ENCODE measurements around the gene CHRM2. TPM values are rescaled to one million over a fixed set of nuclear protein-coding genes. Genes with fewer than 3 reads are reported as not detected.

The CHRM2 gene
- total RNA-seq, 1 experiment from 2014 or later, result not detected

GRCh38 chr7:137026176-137026500, 157.7 kb downstream of the CHRM2 start:
- no peak for DNase-seq
- TF ChIP-seq, protein P1, sequence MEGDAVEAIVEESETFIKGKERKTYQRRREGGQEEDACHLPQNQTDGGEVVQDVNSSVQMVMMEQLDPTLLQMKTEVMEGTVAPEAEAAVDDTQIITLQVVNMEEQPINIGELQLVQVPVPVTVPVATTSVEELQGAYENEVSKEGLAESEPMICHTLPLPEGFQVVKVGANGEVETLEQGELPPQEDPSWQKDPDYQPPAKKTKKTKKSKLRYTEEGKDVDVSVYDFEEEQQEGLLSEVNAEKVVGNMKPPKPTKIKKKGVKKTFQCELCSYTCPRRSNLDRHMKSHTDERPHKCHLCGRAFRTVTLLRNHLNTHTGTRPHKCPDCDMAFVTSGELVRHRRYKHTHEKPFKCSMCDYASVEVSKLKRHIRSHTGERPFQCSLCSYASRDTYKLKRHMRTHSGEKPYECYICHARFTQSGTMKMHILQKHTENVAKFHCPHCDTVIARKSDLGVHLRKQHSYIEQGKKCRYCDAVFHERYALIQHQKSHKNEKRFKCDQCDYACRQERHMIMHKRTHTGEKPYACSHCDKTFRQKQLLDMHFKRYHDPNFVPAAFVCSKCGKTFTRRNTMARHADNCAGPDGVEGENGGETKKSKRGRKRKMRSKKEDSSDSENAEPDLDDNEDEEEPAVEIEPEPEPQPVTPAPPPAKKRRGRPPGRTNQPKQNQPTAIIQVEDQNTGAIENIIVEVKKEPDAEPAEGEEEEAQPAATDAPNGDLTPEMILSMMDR (IDR thresholded peaks at IDR 0.05; ENCODE audit: unreplicated experiment), result no peak
- Mint-ChIP-seq H3K27ac (ENCODE audit: unreplicated experiment) (no peak overlapping the region), H3K9me3 (ENCODE audit: low read depth, unreplicated experiment) (peaks cover 18% of the 10 kb centered on the region), H3K4me1 (ENCODE audit: low read depth, unreplicated experiment) (no peaks in the 10 kb centered on the region), H3K27me3 (ENCODE audit: unreplicated experiment) (no peaks in the 10 kb centered on the region), H3K4me3 (ENCODE audit: low read depth, unreplicated experiment) (no peak overlapping the region), H3K36me3 (ENCODE audit: insufficient read depth, unreplicated experiment) (no peaks in the 10 kb centered on the region)
- BruUV-seq (replicated peaks), result no TSS peak
- CTCF ChIA-PET, result no interaction called here
- intact Hi-C loops (cut with micrococcal nuclease; ENCODE audit: unreplicated experiment), result no loop called here

- Mint-ChIP-seq H3K27me3 (ENCODE audit: unreplicated experiment) (no peaks in the 10 kb centered on the region), H3K27ac (ENCODE audit: unreplicated experiment) (no peak overlapping the region), H3K36me3 (ENCODE audit: insufficient read depth, unreplicated experiment) (no peaks in the 10 kb centered on the region), H3K4me3 (ENCODE audit: low read depth, unreplicated experiment) (no peak overlapping the region), H3K9me3 (ENCODE audit: low read depth, unreplicated experiment) (peaks cover 3% of the 10 kb centered on the region), H3K4me1 (ENCODE audit: low read depth, unreplicated experiment) (no peaks in the 10 kb centered on the region)
- intact Hi-C loops (cut with micrococcal nuclease; ENCODE audit: unreplicated experiment), result no loop called here
- no peak for DNase-seq
- CTCF ChIA-PET, result no interaction called here
- TF ChIP-seq, protein P1 (IDR thresholded peaks at IDR 0.05; ENCODE audit: unreplicated experiment), result no peak
- no TSS peak for BruUV-seq (replicated peaks)
These were observed 164.0 kb downstream of the CHRM2 start for GRCh38 chr7:137032436-137032835.

DNA sequence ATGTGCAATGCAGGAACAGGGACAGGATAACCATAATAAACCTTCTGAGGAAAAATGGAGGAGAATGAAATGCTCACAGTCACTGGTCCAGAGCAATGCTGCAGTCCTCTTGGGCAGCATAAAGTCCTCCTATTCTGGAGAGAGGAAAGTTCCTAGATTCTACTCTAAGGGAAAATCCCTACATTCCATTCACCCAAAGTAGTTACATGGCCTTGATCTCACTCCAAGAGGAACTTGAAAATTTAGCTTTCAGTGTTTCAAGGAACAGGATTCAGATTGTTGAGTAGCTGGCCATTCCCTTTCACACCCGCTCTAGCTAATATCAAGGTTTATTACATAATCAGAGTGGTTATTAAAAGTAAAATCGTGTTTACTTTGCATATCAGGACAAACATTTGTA, 168.3 kb downstream of the CHRM2 start:
- TF ChIP-seq, protein P1 (IDR thresholded peaks at IDR 0.05; ENCODE audit: unreplicated experiment), result no peak
- no peaks in the 10 kb centered on the region for H3K27me3 Mint-ChIP-seq (ENCODE audit: unreplicated experiment)
- no peaks in the 10 kb centered on the region for H3K36me3 Mint-ChIP-seq (ENCODE audit: insufficient read depth, unreplicated experiment)
- no peaks in the 10 kb centered on the region for H3K4me1 Mint-ChIP-seq (ENCODE audit: low read depth, unreplicated experiment)
- intact Hi-C loops (cut with micrococcal nuclease; ENCODE audit: unreplicated experiment), result no loop called here
- no peak for DNase-seq
- H3K27ac Mint-ChIP-seq (ENCODE audit: unreplicated experiment), result no peak overlapping the region
- CTCF ChIA-PET, result no interaction called here
- H3K4me3 Mint-ChIP-seq (ENCODE audit: low read depth, unreplicated experiment), result no peak overlapping the region
- peaks cover 7% of the 10 kb centered on the region for H3K9me3 Mint-ChIP-seq (ENCODE audit: low read depth, unreplicated experiment)
- no TSS peak for BruUV-seq (replicated peaks)

DNA sequence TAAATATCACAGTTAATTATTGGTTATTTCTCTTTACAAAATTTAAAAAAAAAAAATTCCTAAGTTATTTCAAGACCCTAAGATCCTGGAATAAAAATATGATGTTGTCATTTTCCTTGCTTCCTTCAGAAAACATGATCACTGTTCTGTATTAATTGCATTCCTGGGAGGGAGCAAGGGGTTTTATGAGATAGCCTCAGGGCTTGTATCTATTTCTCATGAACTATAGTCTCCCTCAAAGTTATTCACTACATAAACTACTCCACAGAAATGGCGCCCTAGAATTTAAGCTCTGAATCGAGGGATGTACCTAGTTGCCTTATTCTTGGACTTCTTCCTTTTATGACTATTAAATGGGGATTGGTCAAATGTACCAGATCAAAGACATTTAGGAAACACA, 170.3 kb downstream of the CHRM2 start:
- BruUV-seq (replicated peaks), result no TSS peak
- TF ChIP-seq, protein P1 (IDR thresholded peaks at IDR 0.05; ENCODE audit: unreplicated experiment), result no peak
- peaks cover 13% of the 10 kb centered on the region for H3K9me3 Mint-ChIP-seq (ENCODE audit: low read depth, unreplicated experiment)
- intact Hi-C loops (cut with micrococcal nuclease; ENCODE audit: unreplicated experiment), result no loop called here
- no peaks in the 10 kb centered on the region for H3K27me3 Mint-ChIP-seq (ENCODE audit: unreplicated experiment)
- no peak overlapping the region for H3K27ac Mint-ChIP-seq (ENCODE audit: unreplicated experiment)
- H3K4me1 Mint-ChIP-seq (ENCODE audit: low read depth, unreplicated experiment), result no peaks in the 10 kb centered on the region
- no peak overlapping the region for H3K4me3 Mint-ChIP-seq (ENCODE audit: low read depth, unreplicated experiment)
- CTCF ChIA-PET, result interaction anchor here (0.7 kb wide), 1 partner anchor 1667 kb away, joined by 4 read pairs; no protein-coding TSS in a partner anchor
- DNase-seq, result no peak
- no peaks in the 10 kb centered on the region for H3K36me3 Mint-ChIP-seq (ENCODE audit: insufficient read depth, unreplicated experiment)

- TF ChIP-seq, protein P1 (IDR thresholded peaks at IDR 0.05; ENCODE audit: unreplicated experiment), result no peak
- Mint-ChIP-seq H3K27ac (ENCODE audit: unreplicated experiment) (no peak overlapping the region), H3K4me1 (ENCODE audit: low read depth, unreplicated experiment) (no peaks in the 10 kb centered on the region), H3K36me3 (ENCODE audit: insufficient read depth, unreplicated experiment) (no peaks in the 10 kb centered on the region), H3K9me3 (ENCODE audit: low read depth, unreplicated experiment) (peaks cover 10% of the 10 kb centered on the region), H3K4me3 (ENCODE audit: low read depth, unreplicated experiment) (no peak overlapping the region), H3K27me3 (ENCODE audit: unreplicated experiment) (no peaks in the 10 kb centered on the region)
- no peak for DNase-seq
- intact Hi-C loops (cut with micrococcal nuclease; ENCODE audit: unreplicated experiment), result no loop called here
- no TSS peak for BruUV-seq (replicated peaks)
- CTCF ChIA-PET, result no interaction called here
These were observed 172.3 kb downstream of the CHRM2 start for GRCh38 chr7:137040745-137041144.
